Endothelial cell of umbilical vein (primary cell): ENCODE measurements around the gene RIMS3.

Source experiments
- CTCF ChIP-seq, 2 donors: IDR thresholded peaks; 1 replicate in 1 of 2; 2 replicates in 1 of 2; pipeline ENCODE4 v1.5.1; 2011; ENCODE audit warnings: low read length in 2 of 2, mild to moderate bottlenecking in 2 of 2, moderate library complexity in 2 of 2, control low read depth in 1 of 2, inconsistent platforms in 1 of 2, low read depth in 1 of 2; ENCODE audit not compliant: insufficient read depth in 1 of 2; ENCODE audit errors: extremely low read depth in 1 of 2
- POLR2AphosphoS5 ChIP-seq: IDR thresholded peaks from 2 replicates; pipeline ENCODE4 v1.6.1; 2012; ENCODE audit warnings: low read depth, mild to moderate bottlenecking, control low read depth, low read length, moderate library complexity; ENCODE audit not compliant: insufficient read depth

GRCh38 chr1:40627987-40628902 lies 37.2 kb downstream of the RIMS3 start:
- no peak for TF ChIP-seq POLR2AphosphoS5
- TF ChIP-seq CTCF (IDR thresholded peaks at IDR 0.05; ENCODE audit: extremely low read depth in 1 of 2, insufficient read depth in 1 of 2, low read depth in 1 of 2, low read length in 2 of 2): no peak
